Prostate gland (tissue), 2 donors: ENCODE data around the gene CFAP92.
"Not testable (repeated sequence)": the region's sequence is repeated elsewhere in the genome, so short reads cannot be mapped to it uniquely, and the experiment has no call there.

Experiments used
- CTCF ChIP-seq, 4 experiments: fragments of 200-600 bp in 2 of 4; fragments of 450-650 bp in 2 of 4; sonication (generic) in 2 of 4; IDR thresholded peaks; 1 replicate in 3 of 4; 2 replicates in 1 of 4; pipeline ENCODE4 v1.5.1; 2016 to 2019; ENCODE audit warnings: antibody characterized with exemption in 4 of 4, mild to moderate bottlenecking in 2 of 4, moderate library complexity in 2 of 4
- POLR2A ChIP-seq: fragments of 450-650 bp; IDR thresholded peaks from one replicate; pipeline ENCODE4 v1.6.1; 2016; ENCODE audit warnings: antibody characterized with exemption, mild to moderate bottlenecking

GRCh38 chr3:128923986-128924385 is 69.9 kb downstream of the CFAP92 start:
- TF ChIP-seq CTCF (IDR thresholded peaks at IDR 0.05); POLR2A: not testable (repeated sequence)
